ENCODE results near the gene KCNN4.

Gene KCNN4

DNA sequence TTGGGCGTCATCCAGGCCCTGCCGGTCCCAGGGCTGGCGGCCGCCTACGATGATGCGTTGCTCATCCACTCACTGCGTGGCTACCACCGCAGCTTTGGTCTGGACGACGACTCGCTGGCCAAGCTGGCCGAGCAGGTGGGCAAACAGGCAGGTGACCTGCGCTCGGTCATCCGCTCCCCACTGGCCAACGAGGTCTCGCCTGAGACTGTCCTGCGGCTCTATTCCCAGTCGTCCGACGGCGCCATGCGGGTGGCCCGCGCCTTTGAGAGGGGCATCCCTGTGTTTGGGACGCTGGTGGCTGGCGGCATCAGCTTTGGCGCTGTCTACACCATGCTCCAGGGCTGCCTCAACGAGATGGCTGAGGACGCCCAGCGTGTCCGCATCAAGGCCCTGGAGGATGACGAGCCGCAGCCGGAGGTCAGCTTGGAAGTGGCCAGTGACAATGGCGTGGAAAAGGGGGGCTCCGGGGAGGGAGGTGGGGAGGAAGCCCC, 61.4 kb downstream of the KCNN4 start:
- H3K27me3 ChIP-seq (ENCODE audit: control insufficient read depth, insufficient read depth, low read length, poor library complexity, severe bottlenecking), result no peaks in the 10 kb centered on the region
- H3K36me3 ChIP-seq (ENCODE audit: control insufficient read depth, insufficient read depth, low read length), result no peaks in the 10 kb centered on the region
- no peak overlapping the region for H3K4me3 ChIP-seq (ENCODE audit: insufficient read depth, low read depth, low read length)
- H3K27ac ChIP-seq (ENCODE audit: insufficient read depth, low read depth, low read length, poor library complexity, severe bottlenecking), result no peak overlapping the region
- no peaks in the 10 kb centered on the region for H3K9me3 ChIP-seq (ENCODE audit: control insufficient read depth, low read length)
- 93 to 94% methylated on average over 37 of the region's 37 CpGs for whole genome bisulfite sequencing, 2 experiments
- no peaks in the 10 kb centered on the region for H3K4me1 ChIP-seq (ENCODE audit: control insufficient read depth, insufficient read depth, low read length)

DNA sequence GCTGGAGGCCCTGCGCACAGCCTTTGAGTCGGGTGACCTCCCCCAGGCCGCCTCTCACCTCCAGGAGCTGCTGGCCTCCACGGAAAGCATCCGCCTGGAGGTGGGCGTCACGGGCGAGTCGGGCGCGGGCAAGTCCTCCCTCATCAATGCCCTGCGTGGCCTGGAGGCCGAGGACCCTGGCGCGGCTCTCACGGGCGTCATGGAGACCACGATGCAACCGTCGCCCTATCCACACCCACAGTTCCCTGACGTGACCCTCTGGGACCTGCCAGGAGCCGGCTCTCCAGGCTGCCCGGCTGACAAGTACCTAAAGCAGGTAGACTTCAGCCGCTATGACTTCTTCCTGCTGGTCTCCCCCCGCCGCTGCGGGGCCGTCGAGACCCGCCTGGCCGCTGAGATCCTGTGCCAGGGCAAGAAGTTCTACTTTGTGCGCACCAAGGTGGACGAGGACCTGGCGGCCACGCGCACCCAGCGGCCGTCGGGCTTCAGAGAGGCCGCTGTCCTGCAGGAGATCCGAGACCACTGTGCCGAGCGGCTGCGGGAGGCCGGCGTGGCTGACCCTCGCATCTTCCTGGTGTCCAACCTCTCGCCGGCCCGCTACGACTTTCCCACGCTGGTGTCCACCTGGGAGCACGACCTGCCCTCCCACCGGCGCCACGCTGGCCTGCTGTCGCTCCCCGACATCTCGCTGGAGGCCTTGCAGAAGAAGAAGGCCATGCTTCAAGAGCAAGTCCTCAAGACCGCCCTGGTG, 62.0 kb downstream of the KCNN4 start:
- no peaks in the 10 kb centered on the region for H3K9me3 ChIP-seq (ENCODE audit: control insufficient read depth, low read length)
- H3K4me1 ChIP-seq (ENCODE audit: control insufficient read depth, insufficient read depth, low read length), result no peaks in the 10 kb centered on the region
- no peak overlapping the region for H3K4me3 ChIP-seq (ENCODE audit: insufficient read depth, low read depth, low read length)
- no peak overlapping the region for H3K27ac ChIP-seq (ENCODE audit: insufficient read depth, low read depth, low read length, poor library complexity, severe bottlenecking)
- H3K27me3 ChIP-seq (ENCODE audit: control insufficient read depth, insufficient read depth, low read length, poor library complexity, severe bottlenecking), result no peaks in the 10 kb centered on the region
- H3K36me3 ChIP-seq (ENCODE audit: control insufficient read depth, insufficient read depth, low read length), result no peaks in the 10 kb centered on the region
- WGBS, 2 experiments, result 94 to 95% methylated on average over 60 of the region's 60 CpGs
